Caco-2 (cell line): ENCODE results near the gene AMBP. TPM values are rescaled to one million over a fixed set of nuclear protein-coding genes. Genes with fewer than 3 reads are reported as not detected.
A peak's percentile ranks its signal among the peaks of the same experiment; 100 is the strongest.

Experiments used
- BruUV-seq: library from RNA; stranded (reverse); fragments of 400-500 nt; replicated peaks from 2 replicates; lab custom pipeline; 2021; lab: Mats Ljungman, UMichigan
- CTCF ChIA-PET: fragments of 300-600 bp; sonication (Branson Sonifier 250); formaldehyde crosslinking; loops from one replicate; lab custom pipeline; 2022; ENCODE audit warnings: antibody characterized with exemption; lab: Charles Lee
- POLR2A ChIA-PET: fragments of 300-600 bp; sonication (Branson Sonifier 250); formaldehyde crosslinking; loops from one replicate; lab custom pipeline; 2022; ENCODE audit warnings: antibody characterized with exemption; lab: Charles Lee
- DNase-seq, 2 experiments: peaks; one replicate each; pipeline versions ENCODE4 v3.0.0 to v3.0.0-alpha.2; 2020 to 2022
- H3K27me3 ChIP-seq: replicated peaks from 2 replicates; pipeline ENCODE4 v1.6.0; 2011; ENCODE audit warnings: low read length; ENCODE audit not compliant: control insufficient read depth, insufficient read depth
- H3K36me3 ChIP-seq: 2 replicates; pipeline ENCODE4 v1.5.1; 2011; ENCODE audit warnings: low read length; ENCODE audit not compliant: control insufficient read depth, insufficient read depth
- H3K4me1 ChIP-seq: fragments of 250-450 bp; sonication (Bioruptor Pico); 2 replicates; pipeline ENCODE4 v1.5.1; 2020; ENCODE audit warnings: mild to moderate bottlenecking
- H3K4me3 ChIP-seq: 2 replicates; pipeline ENCODE4 v1.5.1; 2011; ENCODE audit warnings: low read depth, mild to moderate bottlenecking, control low read depth, low read length
- H3K9me3 ChIP-seq: fragments of 250-450 bp; sonication (Bioruptor Pico); 2 replicates; pipeline ENCODE4 v1.5.1; 2020; ENCODE audit warnings: mild to moderate bottlenecking, moderate library complexity
- H3K27ac Mint-ChIP-seq: one replicate; pipeline ENCODE4 v1.8.0; 2022; ENCODE audit warnings: mixed read lengths; ENCODE audit not compliant: unreplicated experiment
- H3K27me3 Mint-ChIP-seq: one replicate; pipeline ENCODE4 v1.8.0; 2022; ENCODE audit warnings: mixed read lengths; ENCODE audit not compliant: insufficient read depth, unreplicated experiment
- H3K36me3 Mint-ChIP-seq: one replicate; pipeline ENCODE4 v1.8.0; 2022; ENCODE audit warnings: mild to moderate bottlenecking, mixed read lengths; ENCODE audit not compliant: insufficient read depth, unreplicated experiment
- H3K4me1 Mint-ChIP-seq: one replicate; pipeline ENCODE4 v1.8.0; 2022; ENCODE audit warnings: low read depth, mixed read lengths; ENCODE audit not compliant: unreplicated experiment
- H3K4me3 Mint-ChIP-seq: one replicate; pipeline ENCODE4 v1.8.0; 2022; ENCODE audit warnings: mild to moderate bottlenecking, moderate library complexity, mixed read lengths; ENCODE audit not compliant: unreplicated experiment
- H3K9me3 Mint-ChIP-seq: one replicate; pipeline ENCODE4 v1.8.0; 2022; ENCODE audit warnings: mixed read lengths; ENCODE audit not compliant: unreplicated experiment
- intact Hi-C: fragments of 100-400 bp; cut with micrococcal nuclease; formaldehyde crosslinking; loops from one replicate; pipeline ENCODE4 v1.10.0; 2022; ENCODE audit not compliant: unreplicated experiment
- total RNA-seq: library from RNA; stranded (reverse); gene quantifications from 2 replicates; pipeline ENCODE4 v1.2.3, GENCODE V29; 2022
- TF ChIP-seq, protein P1 (sequence below), 2 experiments: fragments of 200-600 bp in 1 of 2; IDR thresholded peaks; 1 replicate in 1 of 2; 2 replicates in 1 of 2; pipeline versions ENCODE4 v1.5.1 to v1.8.0; 2011 to 2022; ENCODE audit warnings: antibody characterized with exemption in 1 of 2, control low read depth in 1 of 2, inconsistent platforms in 1 of 2, low read depth in 1 of 2, low read length in 1 of 2, mild to moderate bottlenecking in 1 of 2, moderate library complexity in 1 of 2; ENCODE audit not compliant: insufficient read depth in 1 of 2, severe bottlenecking in 1 of 2, unreplicated experiment in 1 of 2

Gene AMBP
- total RNA-seq, 1 experiment from 2014 or later: 2.2 TPM

- Histone ChIP-seq H3K4me1 (peaks cover 30% of the 10 kb centered on the region), H3K36me3 (0 out of 2 replicates have a peak, but pooled peaks cover 2% of the 10 kb centered on the region), H3K27me3 (no peaks in the 10 kb centered on the region), H3K4me3 (no peak overlapping the region), H3K9me3 (peaks cover 6% of the 10 kb centered on the region; the same call in 1 of the 2 replicates)
- TF ChIP-seq, protein P1, sequence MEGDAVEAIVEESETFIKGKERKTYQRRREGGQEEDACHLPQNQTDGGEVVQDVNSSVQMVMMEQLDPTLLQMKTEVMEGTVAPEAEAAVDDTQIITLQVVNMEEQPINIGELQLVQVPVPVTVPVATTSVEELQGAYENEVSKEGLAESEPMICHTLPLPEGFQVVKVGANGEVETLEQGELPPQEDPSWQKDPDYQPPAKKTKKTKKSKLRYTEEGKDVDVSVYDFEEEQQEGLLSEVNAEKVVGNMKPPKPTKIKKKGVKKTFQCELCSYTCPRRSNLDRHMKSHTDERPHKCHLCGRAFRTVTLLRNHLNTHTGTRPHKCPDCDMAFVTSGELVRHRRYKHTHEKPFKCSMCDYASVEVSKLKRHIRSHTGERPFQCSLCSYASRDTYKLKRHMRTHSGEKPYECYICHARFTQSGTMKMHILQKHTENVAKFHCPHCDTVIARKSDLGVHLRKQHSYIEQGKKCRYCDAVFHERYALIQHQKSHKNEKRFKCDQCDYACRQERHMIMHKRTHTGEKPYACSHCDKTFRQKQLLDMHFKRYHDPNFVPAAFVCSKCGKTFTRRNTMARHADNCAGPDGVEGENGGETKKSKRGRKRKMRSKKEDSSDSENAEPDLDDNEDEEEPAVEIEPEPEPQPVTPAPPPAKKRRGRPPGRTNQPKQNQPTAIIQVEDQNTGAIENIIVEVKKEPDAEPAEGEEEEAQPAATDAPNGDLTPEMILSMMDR (IDR thresholded peaks at IDR 0.05; ENCODE audit: insufficient read depth in 1 of 2, low read depth in 1 of 2, low read length in 1 of 2, severe bottlenecking in 1 of 2, unreplicated experiment in 1 of 2): no peak
- Mint-ChIP-seq H3K4me1 (peaks cover 20% of the 10 kb centered on the region), H3K27me3 (no peaks in the 10 kb centered on the region), H3K4me3 (no peak overlapping the region), H3K27ac (peak overlapping the region; percentile 42), H3K36me3 (no peaks in the 10 kb centered on the region), H3K9me3 (peaks cover 10% of the 10 kb centered on the region)
- CTCF ChIA-PET: no interaction called here
- intact Hi-C loops: no loop called here
- no peak for DNase-seq
- POLR2A ChIA-PET: no interaction called here
- BruUV-seq: no TSS peak
Measured at GRCh38 chr9:114075602-114076001, 2.5 kb downstream of the AMBP start.

DNA sequence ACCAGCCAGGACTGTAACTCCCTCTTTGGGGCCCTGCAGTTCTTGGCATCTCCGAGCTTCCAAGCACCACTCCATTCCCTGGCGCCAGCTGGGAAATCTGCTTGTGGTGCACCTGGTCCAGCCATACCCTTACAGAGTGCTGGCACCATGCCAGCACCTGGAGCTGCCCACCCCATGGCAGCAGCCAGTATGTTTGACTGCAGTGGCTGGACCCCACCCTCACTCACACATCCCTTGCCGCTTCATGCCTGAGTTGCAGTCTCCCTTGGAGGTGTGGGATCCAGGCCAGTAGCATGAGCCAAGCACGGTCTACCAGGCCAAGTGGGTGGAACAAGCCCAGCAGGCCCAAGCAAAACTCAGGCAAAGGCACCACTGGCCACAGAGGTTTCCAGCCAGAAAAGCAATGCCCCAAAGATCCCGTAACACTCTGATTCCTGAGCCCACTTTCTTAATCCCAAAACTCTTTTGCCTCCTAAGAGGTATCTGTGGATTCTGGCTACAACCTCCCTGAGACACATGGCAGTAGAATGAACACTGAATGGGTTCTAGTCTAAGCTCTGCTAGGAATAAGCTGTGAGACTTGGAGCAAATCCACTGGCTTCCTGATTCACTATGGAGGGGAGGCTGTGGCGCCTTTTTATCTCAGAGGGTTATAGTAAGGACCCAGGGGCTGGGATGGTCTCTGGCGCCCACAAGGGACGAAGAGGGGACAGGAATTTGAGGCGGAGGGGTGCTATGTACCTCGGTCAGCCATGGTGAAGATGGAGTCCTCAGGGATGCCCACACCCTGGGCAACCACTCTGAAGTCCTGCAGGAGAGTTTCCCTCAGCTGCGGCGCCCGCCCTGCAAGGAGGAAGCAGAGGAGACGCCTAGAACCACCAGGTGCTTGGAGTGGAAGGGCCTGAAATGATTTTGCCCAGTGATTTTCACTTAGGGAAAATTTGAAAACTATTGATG is 5.6 kb downstream of the AMBP start:
- DNase-seq: no peak
- Histone ChIP-seq H3K4me3 (no peak overlapping the region), H3K4me1 (0 out of 2 replicates have a peak, but pooled peaks cover 3% of the 10 kb centered on the region), H3K36me3 (no peaks in the 10 kb centered on the region), H3K9me3 (no peaks in the 10 kb centered on the region), H3K27me3 (no peaks in the 10 kb centered on the region)
- Mint-ChIP-seq H3K36me3 (no peaks in the 10 kb centered on the region), H3K9me3 (peaks cover 10% of the 10 kb centered on the region), H3K27ac (no peak overlapping the region), H3K27me3 (no peaks in the 10 kb centered on the region), H3K4me3 (no peak overlapping the region), H3K4me1 (peaks cover 8% of the 10 kb centered on the region)
- intact Hi-C loops: loop anchor here (1.0 kb wide), 1 partner anchor 8 kb away; no protein-coding TSS in a partner anchor
- no TSS peak for BruUV-seq
- TF ChIP-seq, protein P1 (IDR thresholded peaks at IDR 0.05; ENCODE audit: insufficient read depth in 1 of 2, low read depth in 1 of 2, low read length in 1 of 2, severe bottlenecking in 1 of 2, unreplicated experiment in 1 of 2): no peak
- POLR2A ChIA-PET: no interaction called here
- CTCF ChIA-PET: no interaction called here

DNA sequence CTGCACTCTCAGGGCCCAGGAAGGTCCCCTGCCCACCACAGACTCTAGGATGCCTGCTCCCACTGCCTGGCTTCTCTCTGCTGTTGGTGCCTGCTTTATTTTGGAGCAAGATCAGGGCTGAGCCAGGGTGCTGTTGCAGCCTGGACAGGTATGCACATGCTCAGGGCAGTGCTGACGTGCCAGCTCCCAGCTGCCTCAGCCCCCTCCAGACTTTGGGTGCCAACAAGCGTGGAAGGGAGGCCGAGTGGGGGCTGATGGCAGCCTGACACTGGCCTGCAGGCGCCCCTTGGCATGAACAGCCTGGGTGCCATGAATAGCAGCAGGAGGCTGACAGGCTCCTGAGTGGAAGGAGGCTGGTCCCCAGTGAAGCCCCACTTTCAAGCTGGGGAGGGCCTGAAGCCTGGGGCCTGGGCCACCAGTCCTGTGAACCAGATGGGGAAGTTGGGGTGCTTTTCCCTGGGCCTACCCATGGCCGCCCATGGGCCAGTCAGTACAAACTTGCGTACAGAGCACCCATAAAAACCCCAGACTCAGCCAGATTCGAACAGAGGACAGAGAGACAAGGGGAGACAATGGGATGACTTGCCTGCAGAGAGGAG is 6.8 kb downstream of the AMBP start:
- intact Hi-C loops: no loop called here
- CTCF ChIA-PET: no interaction called here
- Histone ChIP-seq H3K4me3 (no peak overlapping the region), H3K4me1 (0 out of 2 replicates have a peak, but pooled peaks cover 3% of the 10 kb centered on the region), H3K9me3 (no peaks in the 10 kb centered on the region), H3K36me3 (no peaks in the 10 kb centered on the region), H3K27me3 (no peaks in the 10 kb centered on the region)
- H3K27me3 Mint-ChIP-seq: no peaks in the 10 kb centered on the region
- TF ChIP-seq, protein P1 (IDR thresholded peaks at IDR 0.05; ENCODE audit: insufficient read depth in 1 of 2, low read depth in 1 of 2, low read length in 1 of 2, severe bottlenecking in 1 of 2, unreplicated experiment in 1 of 2): no peak
- no peak overlapping the region for H3K27ac Mint-ChIP-seq
- POLR2A ChIA-PET: no interaction called here
- H3K4me3 Mint-ChIP-seq: no peak overlapping the region
- DNase-seq: no peak
- H3K36me3 Mint-ChIP-seq: no peaks in the 10 kb centered on the region
- no peaks in the 10 kb centered on the region for H3K4me1 Mint-ChIP-seq
- peaks cover 10% of the 10 kb centered on the region for H3K9me3 Mint-ChIP-seq
- no TSS peak for BruUV-seq
